Ramos (cell line): ENCODE data around the gene PRTN3.
"Not testable (repeated sequence)": the region's sequence is repeated elsewhere in the genome, so short reads cannot be mapped to it uniquely, and the experiment has no call there.

Experiments used
- in situ Hi-C: fragments of 300-500 bp; cut with MboI; formaldehyde crosslinking; loops from one replicate; pipeline ENCODE4 v1.14.3; 2022; ENCODE audit warnings: low sequenced_read_pairs; ENCODE audit not compliant: unreplicated experiment

PRTN3 gene

DNA sequence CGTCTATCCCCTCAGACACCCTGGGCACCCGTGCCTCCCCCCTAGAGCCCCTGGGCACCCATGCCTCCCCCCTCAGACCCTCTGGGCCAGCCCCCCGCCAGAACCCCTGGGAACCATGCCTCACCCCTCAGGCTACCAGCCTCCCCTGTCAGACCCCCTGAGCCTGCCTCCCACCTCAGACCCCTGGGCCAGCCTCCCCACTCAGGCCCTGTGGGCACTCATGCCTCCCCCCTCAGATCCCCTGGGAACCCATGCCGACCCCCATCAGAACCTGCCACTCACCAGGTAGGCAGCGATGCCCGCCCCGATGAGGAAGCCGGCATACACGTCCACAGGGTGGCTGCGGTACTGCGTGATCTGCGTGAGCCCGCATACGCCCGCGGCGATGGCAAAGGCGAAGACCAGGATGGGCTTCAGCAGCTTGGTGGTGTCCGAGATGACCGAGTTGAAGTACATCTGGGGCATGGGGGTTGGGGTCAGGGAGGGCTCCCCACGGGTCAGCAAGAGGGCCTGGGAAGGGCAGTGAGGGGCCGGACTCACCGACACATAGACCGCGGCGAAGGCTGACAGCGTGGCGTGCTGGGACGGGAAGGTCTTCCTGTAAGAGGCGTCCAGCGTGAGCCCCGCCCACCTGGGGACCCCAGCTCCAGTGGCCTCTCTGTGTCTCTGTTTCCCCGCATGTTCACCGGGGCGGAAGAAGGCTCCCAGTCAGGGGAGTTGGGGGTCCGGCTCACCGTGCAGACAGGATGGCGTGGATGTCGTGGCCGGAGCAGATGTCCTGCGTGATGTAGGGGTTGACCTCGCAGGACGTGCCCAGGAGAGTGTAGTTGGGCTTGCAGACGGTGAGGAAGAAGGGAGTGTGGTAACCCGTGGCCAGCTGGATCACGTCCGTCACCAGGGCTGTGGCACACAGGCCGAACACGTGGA, 26.4 kb upstream of the PRTN3 start:
- in situ Hi-C loops, result no loop called here

DNA sequence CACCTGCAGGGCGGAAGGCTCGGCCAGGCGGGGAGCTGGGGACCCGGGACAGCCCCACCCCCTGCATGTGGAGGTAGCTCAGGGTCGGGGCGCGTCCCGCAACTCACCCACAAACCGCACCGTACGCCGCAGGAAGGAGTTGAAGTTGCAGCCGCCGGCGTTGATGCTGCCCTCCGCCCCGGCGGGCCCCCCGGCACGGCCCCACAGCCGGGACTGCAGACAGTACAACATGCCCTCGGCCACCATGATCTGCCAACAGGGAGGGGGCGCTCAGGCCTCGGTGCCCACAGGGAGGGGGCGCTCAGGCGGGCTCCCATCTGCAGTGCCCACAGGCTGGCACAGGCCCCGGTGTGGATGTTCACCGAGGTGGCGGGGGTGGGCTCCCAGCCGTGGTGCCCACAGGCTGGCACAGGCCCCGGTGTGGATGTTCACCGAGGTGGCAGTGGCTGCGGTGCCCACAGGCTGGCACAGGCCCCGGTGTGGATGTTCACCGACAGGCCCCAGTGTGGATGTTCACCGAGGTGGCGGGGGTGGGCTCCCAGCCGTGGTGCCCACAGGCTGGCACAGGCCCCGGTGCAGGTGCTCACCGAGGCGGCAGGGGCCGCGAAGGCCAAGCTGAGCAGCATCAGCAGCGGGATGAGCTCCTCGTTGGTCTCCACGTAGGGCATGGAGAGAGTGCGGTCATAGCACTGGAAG, 25.6 kb upstream of the PRTN3 start:
- in situ Hi-C loops, result no loop called here

DNA sequence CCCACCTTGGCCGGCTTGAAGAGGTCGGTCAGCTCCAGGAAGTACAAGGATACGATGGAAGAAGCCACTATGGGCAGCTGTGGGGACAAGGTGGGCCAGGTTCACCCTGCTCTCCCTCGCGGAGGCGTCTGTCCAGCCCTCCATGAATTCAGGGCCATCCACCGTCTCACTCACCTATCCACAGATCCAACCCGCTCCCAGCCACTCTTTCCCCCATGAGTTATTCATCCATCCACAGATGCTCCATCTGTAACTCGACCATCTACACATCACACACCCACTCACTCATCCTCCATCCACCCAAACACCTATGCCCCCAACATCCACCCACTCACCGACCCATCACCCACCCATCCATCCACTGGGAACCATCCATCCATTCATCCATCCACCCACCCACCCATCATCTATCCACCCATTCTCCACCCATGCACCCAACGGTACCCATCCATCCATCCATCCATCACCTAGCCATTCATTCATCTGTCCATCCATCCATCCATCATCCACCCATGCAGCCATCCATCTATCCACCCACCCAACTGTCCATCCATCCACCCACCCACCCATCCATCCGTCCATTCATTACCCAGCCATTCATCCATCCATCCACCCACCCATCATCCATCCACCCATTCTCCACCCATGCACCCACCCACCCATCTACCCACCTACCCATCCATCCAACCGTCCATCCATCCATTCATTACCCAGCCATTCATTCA, 24.9 kb upstream of the PRTN3 start:
- in situ Hi-C loops, result no loop called here

DNA sequence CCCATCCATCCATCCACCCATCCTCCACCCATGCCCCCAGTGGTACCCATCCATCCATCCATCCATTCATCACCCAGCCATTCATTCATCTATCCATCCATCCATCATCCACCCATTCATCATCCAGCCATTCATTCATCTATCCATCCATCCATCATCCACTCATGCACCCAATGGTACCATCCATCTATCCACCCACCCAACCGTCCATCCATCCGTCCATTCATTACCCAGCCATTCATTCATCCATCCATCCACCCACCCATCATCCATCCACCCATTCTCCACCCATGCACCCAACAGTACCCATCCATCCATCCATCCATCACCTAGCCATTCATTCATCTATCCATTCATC, 24.3 kb upstream of the PRTN3 start:
- in situ Hi-C loops, result no loop called here

DNA sequence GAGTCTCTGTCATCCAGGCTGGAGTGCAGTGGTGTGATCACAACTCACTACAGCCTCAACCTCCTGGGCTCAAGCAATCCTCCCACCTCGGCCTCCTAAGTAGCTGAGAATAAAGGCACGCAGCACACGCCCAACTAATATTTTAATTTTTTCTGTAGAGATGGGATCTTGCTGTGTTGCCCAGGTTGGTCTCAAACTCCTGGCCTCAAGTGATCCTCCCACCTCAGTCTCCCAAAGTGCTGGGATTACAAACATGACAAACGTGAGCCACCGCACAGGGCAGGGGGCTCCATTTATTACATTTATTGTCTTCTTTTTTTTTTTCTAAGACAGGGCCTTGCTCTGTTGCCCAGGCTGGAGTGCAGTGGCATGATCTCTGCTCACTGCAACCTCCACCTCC, 20.6 kb upstream of the PRTN3 start:
- in situ Hi-C loops, result not testable (repeated sequence)

DNA sequence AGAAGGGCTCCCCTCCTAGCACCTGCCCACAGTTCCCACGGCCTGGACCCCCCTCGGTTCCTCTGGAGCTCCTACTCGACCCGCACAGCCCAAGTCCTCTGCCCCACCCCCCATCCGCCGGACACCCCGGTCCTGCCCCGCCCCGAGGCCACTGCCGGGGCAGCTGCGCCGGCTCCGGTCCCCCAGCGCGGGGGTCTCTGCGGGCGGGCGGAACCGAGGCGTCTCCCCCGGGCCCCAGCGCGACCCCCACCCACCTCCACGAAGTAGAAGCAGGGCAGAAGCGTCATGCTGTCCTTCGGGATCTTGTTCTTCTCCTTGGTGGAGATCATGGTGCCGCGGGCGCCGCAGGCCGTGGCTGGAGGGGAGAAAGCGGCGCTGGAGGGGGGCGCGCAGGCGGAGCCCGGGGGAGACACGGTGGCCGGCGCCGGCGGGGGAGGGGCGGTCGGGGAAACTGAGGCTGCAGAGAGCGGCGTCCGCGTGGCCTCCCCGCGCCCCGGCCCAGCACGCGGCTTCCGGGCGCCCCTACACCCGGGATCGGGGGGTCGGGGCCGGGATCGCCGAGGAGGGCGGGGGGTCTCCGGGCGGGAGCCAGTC, 19.5 kb upstream of the PRTN3 start:
- in situ Hi-C loops, result no loop called here

DNA sequence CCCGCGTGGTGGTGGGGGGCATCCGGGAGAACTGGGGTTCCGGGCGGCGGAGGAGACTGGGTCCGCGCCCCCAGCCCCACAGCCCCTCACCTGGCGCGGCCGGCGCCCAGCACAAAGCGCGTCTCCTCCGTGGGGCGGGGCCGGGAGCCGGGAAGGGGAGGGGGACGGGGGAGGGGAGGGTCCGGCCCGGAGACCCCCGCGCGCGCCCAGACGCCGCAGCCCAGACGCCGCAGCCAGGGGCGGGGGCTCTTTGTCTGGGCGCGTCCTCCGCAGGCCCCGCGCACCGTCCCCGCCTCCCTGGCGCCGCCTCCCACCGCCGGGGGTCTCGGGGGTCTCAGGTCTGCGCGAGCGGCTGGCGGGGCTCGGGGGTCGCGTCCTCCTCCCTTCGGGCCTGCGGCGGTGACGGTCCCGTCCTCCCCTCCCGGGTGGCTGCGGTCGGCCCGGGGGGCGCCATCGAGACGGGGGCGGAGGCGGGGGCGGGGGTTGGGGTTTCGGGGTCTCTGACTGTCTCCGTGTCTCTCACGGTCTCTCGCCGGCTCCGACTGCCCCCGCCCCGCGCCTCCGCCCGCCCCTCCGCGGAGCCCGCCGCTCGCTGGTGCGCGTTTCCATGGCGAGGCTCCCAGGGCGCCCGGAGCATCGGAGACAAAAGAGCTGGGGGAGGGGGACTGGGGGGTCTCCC, 18.8 kb upstream of the PRTN3 start, which contains the start of gene PLPPR3:
PLPPR3 (minus strand) TSS at position 131 of the 679 bp plus-strand sequence. CDS start 396 bp downstream, outside the sequence.
- in situ Hi-C loops, result no loop called here

DNA sequence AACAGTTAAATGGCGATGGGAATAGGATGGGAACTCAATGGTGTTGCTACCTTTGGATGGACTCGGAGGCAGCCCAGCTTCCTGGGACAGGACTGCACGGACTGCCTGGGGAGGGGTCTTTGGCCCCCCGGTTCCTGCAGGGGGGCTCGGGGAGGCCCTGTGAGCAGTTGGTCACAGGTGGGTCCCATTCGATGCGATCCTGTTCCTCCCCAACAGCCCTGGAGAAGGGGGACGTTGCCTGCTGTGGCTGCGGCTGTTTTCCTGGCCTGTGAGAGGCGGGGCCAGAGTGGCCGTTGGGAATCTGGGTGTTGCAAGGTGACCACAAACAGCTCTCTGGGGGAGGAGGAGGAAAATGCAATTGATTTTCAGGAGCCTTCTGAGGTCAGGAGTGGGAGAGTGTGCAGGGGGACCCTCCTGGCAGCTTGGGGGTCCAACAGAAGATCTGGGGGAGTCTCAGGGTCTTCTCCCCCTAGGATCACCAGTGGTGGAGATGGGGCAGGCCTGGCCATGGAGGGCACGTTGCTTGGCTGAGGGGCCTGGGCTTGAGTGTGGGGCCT, 17.2 kb upstream of the PRTN3 start:
- in situ Hi-C loops, result no loop called here

DNA sequence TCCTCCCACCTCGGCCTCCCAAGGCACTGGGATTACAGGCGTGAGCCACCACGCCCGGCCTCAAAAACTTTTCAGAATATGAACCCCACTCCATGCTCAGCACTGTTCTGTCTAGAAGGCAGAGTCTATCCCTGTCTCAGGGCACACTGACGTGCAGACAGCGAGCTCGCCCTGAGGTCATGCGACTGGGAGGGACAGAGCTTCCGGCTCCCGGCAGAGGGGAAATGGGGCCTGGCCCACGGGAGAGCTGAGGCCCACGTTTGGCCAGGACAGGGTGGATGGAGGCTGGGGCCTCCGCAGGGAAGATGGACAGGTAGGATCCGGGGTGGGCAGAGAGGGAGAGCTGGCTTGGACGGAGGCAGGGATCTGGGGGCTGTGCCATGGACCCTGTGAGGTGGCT, 15.9 kb upstream of the PRTN3 start:
- in situ Hi-C loops, result no loop called here

DNA sequence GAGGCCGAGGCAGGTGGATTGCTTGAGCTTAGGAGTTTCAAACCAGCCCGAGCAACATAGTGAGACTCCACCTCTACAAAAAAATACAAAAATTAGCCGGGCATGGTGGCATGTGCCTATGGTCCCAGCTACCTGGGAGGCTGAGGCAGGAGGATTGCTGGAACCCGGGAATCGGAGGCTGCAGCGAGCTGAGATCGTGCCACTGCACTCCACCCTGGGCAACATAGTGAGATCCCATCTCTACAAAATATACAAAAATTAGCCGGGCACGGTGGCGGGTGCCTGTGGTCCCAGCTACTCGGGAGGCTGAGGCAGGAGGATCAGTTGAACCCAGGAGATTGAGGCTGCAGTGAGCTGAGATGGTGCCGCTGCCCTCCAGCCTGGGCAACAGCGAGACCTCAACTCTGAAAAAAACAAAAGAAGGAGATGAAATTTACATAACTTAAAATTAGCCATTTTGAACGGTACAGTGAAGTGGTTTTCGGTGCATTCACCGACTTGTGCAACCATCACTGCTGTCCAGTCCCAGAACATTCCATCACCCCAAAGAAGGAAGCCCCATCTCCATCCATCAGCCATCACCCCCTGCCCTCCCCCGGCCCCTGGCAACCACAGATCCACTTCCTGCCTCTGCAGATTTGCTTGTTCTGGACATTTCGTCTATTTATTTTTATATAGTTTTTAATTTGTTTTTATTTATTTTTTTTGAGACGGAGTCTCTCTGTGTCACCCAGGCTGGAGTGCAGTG, 14.7 kb upstream of the PRTN3 start:
- in situ Hi-C loops, result no loop called here

DNA sequence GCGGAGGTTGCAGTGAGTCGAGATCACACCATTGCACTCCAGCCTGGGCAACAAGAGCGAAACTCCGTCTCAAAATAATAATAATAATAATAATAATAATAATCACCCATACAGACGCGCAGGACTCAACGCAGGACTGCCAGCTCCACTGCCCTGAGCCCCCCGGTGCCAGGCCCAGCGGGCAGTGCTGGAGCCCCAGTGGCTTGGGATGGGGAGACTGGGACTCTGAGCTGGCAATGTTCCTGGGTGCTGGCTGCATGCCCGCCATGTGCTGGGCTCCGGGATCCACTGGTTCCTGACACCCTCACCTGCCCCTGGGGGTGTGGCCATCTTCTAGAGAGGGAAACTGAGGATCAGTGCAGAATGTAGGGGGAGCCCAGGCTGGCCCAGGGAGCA, 13.5 kb upstream of the PRTN3 start:
- in situ Hi-C loops, result no loop called here

DNA sequence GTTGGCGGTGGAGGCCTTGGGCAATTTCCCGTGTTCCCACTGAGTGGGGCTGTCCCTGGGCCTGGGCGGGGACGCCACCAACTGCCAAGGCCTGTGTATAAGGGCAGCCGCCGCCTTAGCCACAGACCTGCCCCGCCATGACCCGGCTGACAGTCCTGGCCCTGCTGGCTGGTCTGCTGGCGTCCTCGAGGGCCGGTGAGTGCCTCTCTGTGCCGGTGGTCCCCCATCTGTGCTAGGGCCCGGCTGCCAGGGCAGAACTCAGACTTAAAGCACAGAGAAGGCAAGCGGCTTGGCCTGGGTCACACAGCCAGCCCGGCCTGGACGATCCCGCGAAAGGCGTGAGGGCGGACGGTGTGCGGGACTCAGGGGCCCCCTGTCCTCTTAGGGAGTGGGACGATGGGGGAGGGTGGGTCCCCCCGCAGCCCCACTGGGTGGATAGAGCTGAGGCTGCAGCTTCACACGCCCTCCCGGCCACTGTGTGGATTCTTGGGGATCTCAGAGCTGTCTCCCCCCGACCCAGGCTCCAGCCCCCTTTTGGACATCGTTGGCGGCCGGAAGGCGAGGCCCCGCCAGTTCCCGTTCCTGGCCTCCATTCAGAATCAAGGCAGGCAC, 13.0 kb upstream of the PRTN3 start, which contains the start of gene AZU1:
AZU1 (plus strand) TSS at position 128 of the 612 bp plus-strand sequence; CDS start at position 138, 10 bp downstream.
- in situ Hi-C loops, result no loop called here

DNA sequence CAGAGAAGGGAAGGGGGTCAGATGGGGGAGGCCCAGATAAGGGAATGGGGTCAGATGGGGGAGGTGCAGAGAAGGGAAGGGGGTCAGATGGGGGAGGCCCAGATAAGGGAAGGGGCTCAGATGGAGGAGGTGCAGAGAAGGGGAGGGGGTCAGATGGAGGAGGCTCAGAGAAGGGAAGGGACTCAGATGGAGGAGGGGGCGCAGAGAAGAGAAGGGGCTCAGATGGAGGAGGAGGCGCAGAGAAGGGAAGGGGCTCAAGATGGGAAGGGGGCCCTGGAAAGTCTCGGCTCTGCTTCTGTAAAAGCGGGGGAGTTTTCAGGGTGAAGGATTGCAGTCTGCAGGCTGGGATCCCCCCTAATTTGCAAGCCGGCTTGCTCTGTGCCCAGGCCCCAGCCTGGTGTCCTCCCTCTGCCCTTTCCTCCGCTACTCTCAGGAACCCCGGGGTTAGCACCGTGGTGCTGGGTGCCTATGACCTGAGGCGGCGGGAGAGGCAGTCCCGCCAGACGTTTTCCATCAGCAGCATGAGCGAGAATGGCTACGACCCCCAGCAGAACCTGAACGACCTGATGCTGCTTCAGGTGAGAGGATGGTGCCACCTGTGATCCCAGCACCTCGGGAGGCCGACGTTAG, 11.6 kb upstream of the PRTN3 start:
- in situ Hi-C loops, result no loop called here

DNA sequence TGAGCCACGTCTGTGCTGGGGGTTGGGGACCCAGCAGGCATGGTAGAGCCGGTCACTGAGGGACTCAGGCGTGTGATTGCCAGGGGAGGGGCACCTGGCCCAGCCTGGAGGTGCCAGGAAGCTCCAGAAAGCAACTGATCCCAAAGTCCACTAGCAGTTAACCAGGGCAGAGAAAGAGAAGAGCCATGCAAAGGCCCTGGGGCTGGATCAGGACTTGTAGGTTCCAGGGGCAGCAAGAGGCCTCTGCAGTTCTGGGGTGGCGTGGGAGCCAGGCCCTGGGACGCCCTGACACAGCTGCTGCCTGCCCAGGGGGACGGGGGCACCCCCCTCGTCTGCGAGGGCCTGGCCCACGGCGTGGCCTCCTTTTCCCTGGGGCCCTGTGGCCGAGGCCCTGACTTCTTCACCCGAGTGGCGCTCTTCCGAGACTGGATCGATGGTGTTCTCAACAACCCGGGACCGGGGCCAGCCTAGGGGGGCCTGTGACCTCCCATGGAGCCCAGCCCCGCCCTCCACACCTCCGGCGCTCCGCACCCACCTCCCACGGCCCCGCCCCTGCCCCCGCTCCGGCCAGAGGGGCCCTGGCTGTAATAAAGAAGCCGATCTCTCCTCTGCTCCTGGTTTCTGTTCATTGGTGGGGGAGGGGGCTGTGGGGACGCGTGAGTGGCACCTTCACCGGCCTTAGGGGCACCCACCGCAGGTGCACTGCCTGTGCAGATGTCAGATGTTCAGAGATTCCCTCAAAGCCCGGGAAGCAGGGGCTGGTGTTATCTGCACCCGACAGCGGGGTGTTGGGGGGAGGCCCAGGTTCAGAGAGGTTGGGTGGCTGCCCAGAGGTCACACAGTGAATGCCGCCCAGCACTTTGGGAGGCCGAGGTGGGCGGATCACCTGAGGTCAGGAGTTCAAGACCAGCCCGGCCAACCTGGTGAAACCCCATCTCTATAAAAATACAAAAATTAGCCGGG, 9.1 kb upstream of the PRTN3 start:
- in situ Hi-C loops, result no loop called here

DNA sequence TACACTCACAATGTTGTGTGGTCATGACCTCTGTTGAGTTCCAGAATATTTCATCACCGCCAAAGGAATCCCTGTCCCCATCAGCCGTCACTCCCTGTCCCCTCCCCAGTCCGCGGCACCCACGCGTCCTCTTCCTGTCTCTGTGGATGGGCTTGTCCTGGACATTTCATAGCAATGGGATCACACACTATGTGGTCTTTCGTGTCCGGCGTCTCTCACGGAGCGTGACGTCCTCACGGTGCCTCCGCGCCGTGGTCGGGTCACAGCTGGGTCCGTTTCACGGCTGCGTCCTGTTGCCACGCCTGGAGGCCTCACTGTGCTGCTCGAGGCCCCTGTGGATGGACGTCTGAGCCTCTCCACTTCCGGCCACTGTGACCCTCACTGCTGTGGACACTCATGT, 6.6 kb upstream of the PRTN3 start:
- in situ Hi-C loops, result no loop called here

DNA sequence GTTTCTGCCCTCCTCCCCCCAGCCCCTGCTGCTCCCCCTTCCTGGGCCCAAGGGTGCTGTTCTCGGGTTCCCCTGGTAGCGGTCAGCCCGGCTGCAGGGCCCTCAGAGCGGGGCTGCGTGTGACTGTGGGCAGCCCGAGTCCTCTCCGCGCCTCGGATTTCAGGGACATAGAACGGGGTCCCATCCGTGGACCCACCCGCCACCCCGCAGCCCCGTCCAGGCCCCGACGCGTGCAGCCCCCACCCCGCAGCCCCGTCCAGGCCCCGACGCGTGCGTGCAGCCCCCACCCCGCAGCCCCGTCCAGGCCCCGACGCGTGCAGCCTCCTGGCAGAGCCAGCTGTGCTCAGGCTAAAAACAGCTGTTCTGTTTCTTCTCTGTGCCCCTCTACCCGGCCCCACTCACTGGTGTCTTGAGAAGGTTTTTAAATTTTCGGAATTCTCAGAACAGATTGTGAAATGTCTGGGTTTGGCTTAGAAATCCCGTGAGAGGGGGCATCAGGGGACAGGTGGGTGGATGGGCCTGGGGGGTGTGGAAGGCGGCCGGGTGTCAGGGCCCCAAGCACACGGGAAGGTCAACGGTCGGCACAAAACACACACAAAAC, 5.5 kb upstream of the PRTN3 start:
- in situ Hi-C loops, result no loop called here

DNA sequence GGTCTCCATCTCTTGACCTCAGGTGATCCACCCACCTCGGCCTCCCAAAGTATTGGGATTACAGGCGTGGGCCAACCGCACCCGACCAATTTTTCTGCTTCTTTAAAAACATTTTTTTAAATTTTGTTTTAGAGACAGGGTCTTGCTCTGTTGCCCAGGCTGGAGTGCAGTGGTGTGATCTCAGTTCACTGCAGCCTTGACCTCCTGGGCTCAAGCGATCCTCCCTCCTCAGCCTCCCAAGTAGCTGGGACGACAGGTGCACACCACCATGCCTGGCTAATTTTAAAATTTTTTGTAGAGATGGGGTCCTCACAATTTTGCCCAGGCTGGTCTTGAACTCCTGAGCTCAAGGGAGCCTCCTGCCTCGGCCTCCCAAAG, 2.0 kb downstream of the PRTN3 start:
- in situ Hi-C loops, result not testable (repeated sequence)
